ENCODE measurements around the gene MBD4.

Gene MBD4

GRCh38 chr3:129428007-129428375, 11.8 kb downstream of the MBD4 start:
- H3K9me2 ChIP-seq (ENCODE audit: low read depth, low read length): no peaks in the 10 kb centered on the region
- H3F3A ChIP-seq (ENCODE audit: insufficient read depth, low read length): peaks cover 10% of the 10 kb centered on the region; the same call in 1 of the 2 replicates
- H4K20me1 ChIP-seq (ENCODE audit: insufficient read depth, low read length): no peaks in the 10 kb centered on the region
- no peak for TF ChIP-seq CTCF (IDR thresholded peaks at IDR 0.05; ENCODE audit: low read length)
- no peak for TF ChIP-seq EZH2 (IDR thresholded peaks at IDR 0.05; ENCODE audit: borderline replicate concordance, low read length)
- peaks cover 34% of the 10 kb centered on the region for H3K36me3 ChIP-seq (ENCODE audit: insufficient read depth, low read length)
- H3K9ac ChIP-seq (ENCODE audit: low read length): peak overlapping the region; percentile 24; the same call in 1 of the 2 replicates
- H3K4me2 ChIP-seq (ENCODE audit: low read length): peak overlapping the region; percentile 87
- H3K27ac ChIP-seq (ENCODE audit: low read depth, low read length, poor library complexity, severe bottlenecking): no peak overlapping the region
- no peak overlapping the region for H2AFZ ChIP-seq (ENCODE audit: low read length)
- no peaks in the 10 kb centered on the region for H3K9me3 ChIP-seq (ENCODE audit: low read length)
- H3K27me3 ChIP-seq (ENCODE audit: insufficient read depth, low read length): no peaks in the 10 kb centered on the region
- peak overlapping the region; percentile 59 for H3K4me3 ChIP-seq (ENCODE audit: low read depth, low read length, poor library complexity, severe bottlenecking)
- H3K4me1 ChIP-seq (ENCODE audit: insufficient read depth, low read length, severe bottlenecking): peaks cover 34% of the 10 kb centered on the region
- H3K79me2 ChIP-seq (ENCODE audit: insufficient read depth, low read length): no peaks in the 10 kb centered on the region

GRCh38 chr3:129425619-129426018, 14.1 kb downstream of the MBD4 start:
- no peaks in the 10 kb centered on the region for H3K9me3 ChIP-seq (ENCODE audit: low read length)
- no peak overlapping the region for H3K4me3 ChIP-seq (ENCODE audit: low read depth, low read length, poor library complexity, severe bottlenecking)
- H3K4me1 ChIP-seq (ENCODE audit: insufficient read depth, low read length, severe bottlenecking): peaks cover 34% of the 10 kb centered on the region
- no peak for TF ChIP-seq CTCF (IDR thresholded peaks at IDR 0.05; ENCODE audit: low read length)
- TF ChIP-seq EZH2 (IDR thresholded peaks at IDR 0.05; ENCODE audit: borderline replicate concordance, low read length): no peak
- no peak overlapping the region for H3K4me2 ChIP-seq (ENCODE audit: low read length)
- H3K9ac ChIP-seq (ENCODE audit: low read length): no peak overlapping the region
- H3K79me2 ChIP-seq (ENCODE audit: insufficient read depth, low read length): no peaks in the 10 kb centered on the region
- H3K27ac ChIP-seq (ENCODE audit: low read depth, low read length, poor library complexity, severe bottlenecking): no peak overlapping the region
- H3K36me3 ChIP-seq (ENCODE audit: insufficient read depth, low read length): peaks cover 12% of the 10 kb centered on the region
- no peaks in the 10 kb centered on the region for H3K27me3 ChIP-seq (ENCODE audit: insufficient read depth, low read length)
- no peaks in the 10 kb centered on the region for H3K9me2 ChIP-seq (ENCODE audit: low read depth, low read length)
- no peak overlapping the region for H2AFZ ChIP-seq (ENCODE audit: low read length)
- no peaks in the 10 kb centered on the region for H4K20me1 ChIP-seq (ENCODE audit: insufficient read depth, low read length)
- peaks cover 10% of the 10 kb centered on the region; the same call in 1 of the 2 replicates for H3F3A ChIP-seq (ENCODE audit: insufficient read depth, low read length)

DNA sequence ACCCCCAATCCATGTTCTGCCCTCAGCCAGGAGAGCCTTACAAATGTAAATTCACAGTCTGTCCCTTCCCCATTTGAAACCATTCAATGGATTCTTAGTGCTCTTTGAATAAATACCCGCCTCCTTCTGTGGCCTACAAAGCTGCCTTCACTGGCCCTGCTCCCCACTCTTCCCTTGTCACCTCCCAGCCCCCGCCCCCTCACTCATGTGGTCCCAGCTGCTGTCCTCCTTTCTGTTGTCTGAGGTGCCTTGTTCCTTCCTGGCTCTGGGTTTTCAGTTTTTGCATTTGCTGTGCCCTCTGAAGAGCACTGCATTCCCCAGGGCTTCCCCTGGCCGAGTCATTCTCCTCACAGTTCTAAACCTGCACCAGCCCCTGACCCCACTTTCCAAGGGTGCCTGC, 14.5 kb downstream of the MBD4 start:
- H3K9ac ChIP-seq (ENCODE audit: low read length): no peak overlapping the region
- no peaks in the 10 kb centered on the region for H3K79me2 ChIP-seq (ENCODE audit: insufficient read depth, low read length)
- TF ChIP-seq CTCF (IDR thresholded peaks at IDR 0.05; ENCODE audit: low read length): no peak
- no peak for TF ChIP-seq EZH2 (IDR thresholded peaks at IDR 0.05; ENCODE audit: borderline replicate concordance, low read length)
- no peak overlapping the region for H3K4me3 ChIP-seq (ENCODE audit: low read depth, low read length, poor library complexity, severe bottlenecking)
- no peak overlapping the region for H2AFZ ChIP-seq (ENCODE audit: low read length)
- no peak overlapping the region for H3K4me2 ChIP-seq (ENCODE audit: low read length)
- H3K4me1 ChIP-seq (ENCODE audit: insufficient read depth, low read length, severe bottlenecking): peaks cover 34% of the 10 kb centered on the region
- no peaks in the 10 kb centered on the region for H4K20me1 ChIP-seq (ENCODE audit: insufficient read depth, low read length)
- H3F3A ChIP-seq (ENCODE audit: insufficient read depth, low read length): peaks cover 10% of the 10 kb centered on the region; the same call in 1 of the 2 replicates
- no peaks in the 10 kb centered on the region for H3K9me3 ChIP-seq (ENCODE audit: low read length)
- no peak overlapping the region for H3K27ac ChIP-seq (ENCODE audit: low read depth, low read length, poor library complexity, severe bottlenecking)
- no peaks in the 10 kb centered on the region for H3K9me2 ChIP-seq (ENCODE audit: low read depth, low read length)
- no peaks in the 10 kb centered on the region for H3K27me3 ChIP-seq (ENCODE audit: insufficient read depth, low read length)
- H3K36me3 ChIP-seq (ENCODE audit: insufficient read depth, low read length): peaks cover 8% of the 10 kb centered on the region
